Measurements from ENCODE around the gene RIMS4.

RIMS4 gene

DNA sequence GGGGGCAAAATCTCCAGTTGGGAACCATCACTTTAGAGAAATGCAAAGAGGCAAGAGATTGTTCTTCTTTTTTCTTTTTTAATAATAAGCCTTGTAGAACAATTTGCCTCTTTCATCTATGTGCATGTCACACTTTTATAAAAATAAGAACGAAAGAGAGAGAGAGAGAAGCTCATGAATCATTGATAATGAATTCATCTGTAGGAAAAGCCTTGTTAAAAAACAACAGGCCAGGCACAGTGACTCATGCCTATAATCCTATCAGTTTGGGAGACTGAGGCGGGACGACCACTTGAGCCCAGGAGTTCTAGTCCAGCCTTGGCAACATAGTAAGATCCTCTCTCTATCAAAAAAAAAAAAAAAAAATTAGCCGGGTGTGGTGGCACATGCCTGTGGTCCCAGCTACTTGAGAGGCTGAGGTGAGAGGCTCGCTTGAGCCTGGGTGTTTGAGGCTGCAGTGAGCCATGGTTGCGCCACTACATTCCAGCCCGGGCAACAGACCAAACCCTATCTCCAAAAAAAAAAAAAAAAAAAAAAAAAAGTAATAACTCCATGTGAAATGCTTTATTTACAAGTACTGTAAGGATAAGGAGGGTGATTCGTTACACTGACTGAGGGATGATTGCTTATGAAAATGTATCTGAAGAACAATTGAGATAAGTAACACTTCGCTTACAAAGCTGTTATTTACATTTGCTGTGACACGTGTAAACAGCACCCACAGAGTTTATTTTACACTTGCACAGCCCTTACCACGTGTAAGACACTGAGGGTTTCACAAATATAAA is 89.2 kb downstream of the RIMS4 start:
- Histone ChIP-seq H3K9ac (no peak overlapping the region), H4K20me1 (no peaks in the 10 kb centered on the region; a peak in 1 of 22 replicates), H3K27ac (no peak overlapping the region), H3K36me3 (no peaks in the 10 kb centered on the region), H3K4me1 (peaks cover 0 to 34% (median 21%) of the 10 kb centered on the region in 10 experiments; a peak in 16 of 20 replicates), H3K4me2 (peak overlapping the region in 7 of 11 experiments; percentile 6 to 53 (median 37); a peak in 10 of 22 replicates), H3K4me3 (no peak overlapping the region), H3K9me3 (replicated peaks in 1 of 11) (no peaks in the 10 kb centered on the region), H3K27me3 (no peaks in the 10 kb centered on the region)
- no peak for TF ChIP-seq Cebpa-rat (IDR thresholded peaks at IDR 0.05)

DNA sequence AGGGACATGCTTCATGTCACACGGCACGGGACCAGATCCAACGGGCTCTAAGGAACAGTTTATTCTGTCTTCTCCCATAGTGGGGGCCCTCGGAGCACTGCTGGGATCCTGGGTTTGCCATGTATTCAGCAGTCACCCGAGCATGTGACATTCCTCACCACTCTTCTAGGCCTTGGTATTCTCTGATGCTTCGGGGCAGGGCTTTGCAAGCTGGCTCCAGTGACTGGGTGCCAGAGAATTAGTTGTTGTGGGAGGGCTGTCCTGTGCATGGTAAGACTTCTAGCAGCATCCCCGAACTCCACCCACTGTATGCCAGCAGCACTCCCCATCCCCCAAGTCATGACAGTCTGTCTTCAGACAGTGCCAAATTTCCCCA is 89.7 kb downstream of the RIMS4 start:
- Histone ChIP-seq H3K4me3 (no peak overlapping the region), H3K4me2 (peak overlapping the region in 8 of 11 experiments; percentile 6 to 53 (median 36); a peak in 12 of 22 replicates), H3K36me3 (no peaks in the 10 kb centered on the region), H3K27ac (no peak overlapping the region), H3K4me1 (peaks cover 0 to 34% (median 21%) of the 10 kb centered on the region in 10 experiments; a peak in 16 of 20 replicates), H3K9me3 (replicated peaks in 1 of 11) (no peaks in the 10 kb centered on the region), H3K9ac (no peak overlapping the region), H4K20me1 (no peaks in the 10 kb centered on the region; a peak in 1 of 22 replicates), H3K27me3 (no peaks in the 10 kb centered on the region)
- no peak for TF ChIP-seq Cebpa-rat (IDR thresholded peaks at IDR 0.05)

- H3K4me1 ChIP-seq: peaks cover 5 to 36% (median 25%) of the 10 kb centered on the region in 10 experiments
- no peaks in the 10 kb centered on the region; a peak in 1 of 22 replicates for H4K20me1 ChIP-seq
- TF ChIP-seq Cebpa-rat (IDR thresholded peaks at IDR 0.05): no peak
- H3K9ac ChIP-seq: no peak overlapping the region
- H3K4me2 ChIP-seq: 0 out of 22 replicates have a peak overlapping the region, but pooled peaks of 1 of the 11 experiments have one; percentile 22
- no peak overlapping the region for H3K27ac ChIP-seq
- H3K9me3 ChIP-seq (replicated peaks in 1 of 11): no peaks in the 10 kb centered on the region
- no peak overlapping the region for H3K4me3 ChIP-seq
- H3K36me3 ChIP-seq: no peaks in the 10 kb centered on the region
- H3K27me3 ChIP-seq: no peaks in the 10 kb centered on the region
These were observed 90.5 kb downstream of the RIMS4 start for GRCh38 chr20:44719841-44720240.

DNA sequence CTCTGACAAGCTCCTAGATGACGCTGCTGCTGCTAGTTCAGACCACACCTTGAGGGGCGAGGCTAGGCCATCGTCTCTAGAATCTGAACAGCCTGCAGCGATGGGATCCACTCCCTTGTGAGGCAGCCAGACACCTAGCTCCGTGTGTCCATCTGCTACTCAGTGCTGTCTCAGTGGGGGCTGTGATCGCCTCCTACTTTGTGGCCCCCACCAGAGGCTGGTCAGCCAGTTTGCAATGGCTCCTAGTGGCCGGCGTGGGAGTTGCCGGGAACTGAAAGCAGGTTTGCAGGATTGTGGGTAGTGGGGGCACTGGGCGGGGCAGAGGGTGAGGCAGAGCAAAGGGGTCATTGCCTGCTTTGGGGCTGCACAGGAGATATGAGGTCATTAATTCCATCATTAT is 92.4 kb downstream of the RIMS4 start:
- H3K4me1 ChIP-seq: peaks cover 13 to 30% (median 24%) of the 10 kb centered on the region in 10 experiments
- no peak for TF ChIP-seq Cebpa-rat (IDR thresholded peaks at IDR 0.05)

DNA sequence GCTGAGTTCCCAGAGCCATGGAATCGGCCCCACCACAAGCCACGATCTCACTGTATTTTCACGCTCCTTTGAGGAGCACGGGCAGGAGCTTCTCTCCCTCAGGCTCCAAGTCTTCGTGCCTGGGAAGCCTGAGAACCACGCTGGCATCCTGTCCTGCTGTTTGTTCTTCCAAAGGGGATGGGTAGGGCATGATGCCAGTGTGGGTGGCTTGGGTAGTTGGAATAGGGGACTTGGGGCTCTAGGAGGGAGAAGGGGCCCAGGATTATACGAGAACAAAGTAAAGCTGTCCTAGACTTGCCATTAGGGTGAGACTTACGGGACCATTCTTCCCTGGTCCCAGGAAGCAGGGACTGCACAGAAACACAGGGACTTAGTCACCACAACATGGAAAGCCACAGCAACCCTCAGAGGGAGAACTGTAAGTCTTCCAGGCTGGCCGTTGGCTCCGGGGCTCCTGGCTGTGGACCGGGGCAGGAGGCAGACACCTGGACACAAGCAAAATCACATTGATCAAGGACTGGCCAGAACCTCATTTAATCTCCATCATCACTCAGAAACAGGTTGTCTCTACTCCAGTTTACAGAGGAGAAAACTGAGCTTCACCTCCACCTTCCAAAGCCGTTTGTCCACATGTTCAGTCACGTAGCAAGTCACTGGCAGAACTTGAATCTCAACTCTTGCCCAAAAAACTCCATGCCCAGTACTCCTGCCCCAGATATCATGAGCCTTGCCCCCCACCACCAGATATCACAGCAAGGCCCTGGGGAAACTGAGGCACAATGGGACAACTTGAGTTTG is 93.8 kb downstream of the RIMS4 start:
- Histone ChIP-seq H3K4me1 (peaks cover 13 to 25% (median 22%) of the 10 kb centered on the region in 10 experiments), H3K27ac (no peak overlapping the region), H3K9ac (no peak overlapping the region), H3K4me3 (no peak overlapping the region), H4K20me1 (no peaks in the 10 kb centered on the region; a peak in 2 of 22 replicates), H3K36me3 (no peaks in the 10 kb centered on the region), H3K9me3 (replicated peaks in 1 of 11) (no peaks in the 10 kb centered on the region), H3K27me3 (no peaks in the 10 kb centered on the region; a peak in 1 of 22 replicates), H3K4me2 (no peak overlapping the region)
- no peak for TF ChIP-seq Cebpa-rat (IDR thresholded peaks at IDR 0.05)

More for the DNA sequence above, 92.4 kb downstream of the RIMS4 start:
- H3K4me3 ChIP-seq: no peak overlapping the region
- no peak overlapping the region for H3K27ac ChIP-seq
- no peaks in the 10 kb centered on the region; a peak in 1 of 22 replicates for H3K27me3 ChIP-seq
- no peaks in the 10 kb centered on the region for H3K36me3 ChIP-seq
- H3K9me3 ChIP-seq (replicated peaks in 1 of 11): no peaks in the 10 kb centered on the region
- no peaks in the 10 kb centered on the region; a peak in 2 of 22 replicates for H4K20me1 ChIP-seq
- no peak overlapping the region for H3K4me2 ChIP-seq
- no peak overlapping the region for H3K9ac ChIP-seq

DNA sequence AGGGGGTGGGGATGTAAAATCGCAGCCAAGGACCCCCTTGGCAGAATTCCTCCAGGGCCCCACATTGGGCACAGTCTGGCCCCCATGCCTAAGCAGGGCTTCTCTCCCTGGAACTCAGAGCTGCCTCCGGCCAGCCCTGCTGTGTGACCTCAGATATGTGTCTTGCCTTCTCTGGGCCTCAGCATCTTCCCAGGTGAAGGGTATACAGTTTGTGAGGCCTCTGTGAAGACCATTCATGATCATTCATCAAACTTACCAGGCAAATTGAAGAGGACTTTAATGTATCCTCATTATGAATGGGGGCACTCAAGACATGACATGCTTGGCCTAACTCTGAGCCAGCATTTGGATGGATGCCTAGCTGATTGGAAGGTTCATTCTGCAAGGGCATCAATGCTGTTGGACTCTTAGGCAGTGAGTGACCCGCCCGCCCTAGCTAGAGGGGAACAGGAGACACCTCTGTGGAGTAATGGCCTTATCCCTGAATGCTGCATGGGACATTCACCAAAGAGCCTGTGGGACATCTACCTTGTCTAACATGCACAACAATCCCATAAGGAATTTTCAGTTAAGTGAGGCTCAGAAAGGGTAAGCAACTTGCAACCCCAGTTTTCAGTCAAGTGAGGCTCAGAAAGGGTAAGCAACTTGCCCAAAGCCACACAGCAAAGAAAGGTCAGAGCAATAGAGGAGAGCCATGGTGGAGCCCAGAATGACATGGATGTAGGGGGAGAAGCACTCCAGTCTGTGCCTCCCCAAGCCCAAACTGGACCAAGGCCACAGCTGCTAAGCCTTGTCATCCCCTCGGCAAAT is 94.6 kb downstream of the RIMS4 start:
- Histone ChIP-seq H3K9me3 (replicated peaks in 1 of 11) (no peaks in the 10 kb centered on the region), H3K4me1 (peaks cover 13 to 24% (median 17%) of the 10 kb centered on the region in 10 experiments), H3K27ac (no peak overlapping the region), H3K4me2 (peak overlapping the region in 3 of 11 experiments; percentile 57 to 75 (median 62); a peak in 3 of 22 replicates), H4K20me1 (no peaks in the 10 kb centered on the region; a peak in 2 of 22 replicates), H3K36me3 (no peaks in the 10 kb centered on the region), H3K27me3 (no peaks in the 10 kb centered on the region; a peak in 1 of 22 replicates), H3K9ac (no peak overlapping the region), H3K4me3 (no peak overlapping the region)
- no peak for TF ChIP-seq Cebpa-rat (IDR thresholded peaks at IDR 0.05)

GRCh38 chr20:44714701-44715498 is 95.4 kb downstream of the RIMS4 start, which contains the start of gene CCN5:
Gene CCN5, plus strand, starts transcription at chr20:44715369. Its CDS starts 22 bp downstream, at chr20:44715391.
- no peaks in the 10 kb centered on the region; a peak in 1 of 22 replicates for H3K27me3 ChIP-seq
- no peaks in the 10 kb centered on the region; a peak in 2 of 22 replicates for H4K20me1 ChIP-seq
- H3K4me3 ChIP-seq: no peak within 1 kb of the TSS
- no peaks in the 10 kb centered on the region for H3K9me3 ChIP-seq (replicated peaks in 1 of 11)
- H3K9ac ChIP-seq: peak within 1 kb of the TSS in 3 of 11 experiments; percentile 1 to 33 (median 13); a peak in 3 of 22 replicates
- H3K4me1 ChIP-seq: peaks cover 12 to 16% (median 13%) of the 10 kb centered on the region in 10 experiments
- peak within 1 kb of the TSS; percentile 22 to 80 (median 64) for H3K4me2 ChIP-seq
- TF ChIP-seq Cebpa-rat (IDR thresholded peaks at IDR 0.05): no peak
- no peaks in the 10 kb centered on the region for H3K36me3 ChIP-seq
- no peak within 1 kb of the TSS for H3K27ac ChIP-seq
